ENCODE measurements around the gene ANOS1. TPM values are rescaled to one million over a fixed set of nuclear protein-coding genes. Genes with fewer than 3 reads are reported as not detected.

Gene ANOS1
- total and polyA plus RNA-seq, 2 of the 13 experiments (the other 11 are each of a cell fraction or from before 2014, with no cell fraction given), result not detected

GRCh38 chrX:8673201-8673600 lies 58.7 kb downstream of the ANOS1 start (continued):
- TF ChIP-seq HNF4G (IDR thresholded peaks at IDR 0.05; ENCODE audit: borderline replicate concordance, low read depth, low read length) (no peak), HNF4G (CRISPR knock-in tag; IDR thresholded peaks at IDR 0.05; ENCODE audit: borderline replicate concordance, low read depth) (no peak), YEATS4 (CRISPR knock-in tag; IDR thresholded peaks at IDR 0.05; ENCODE audit: borderline replicate concordance) (no peak), ZNF780A (CRISPR knock-in tag; IDR thresholded peaks at IDR 0.05) (no peak), ZBTB8A (CRISPR knock-in tag; IDR thresholded peaks at IDR 0.05; ENCODE audit: borderline replicate concordance, low read depth) (no peak)

- Histone ChIP-seq H3K27ac (ENCODE audit: extremely low read length, insufficient read depth, low read length) (no peak overlapping the region), H3K9me3 (ENCODE audit: low read length) (no peaks in the 10 kb centered on the region), H3K36me3 (replicated peaks in 1 of 2; ENCODE audit: control insufficient read depth in 1 of 2, insufficient read depth in 2 of 2, low read length in 2 of 2) (no peaks in the 10 kb centered on the region), H3K4me1 (ENCODE audit: insufficient read depth, low read length) (no peaks in the 10 kb centered on the region), H2AFZ (ENCODE audit: low read length) (no peak overlapping the region), H3K4me3 (replicated peaks in 1 of 3; ENCODE audit: insufficient read depth in 1 of 3, low read depth in 2 of 3, low read length in 3 of 3) (no peak overlapping the region), H3K79me2 (ENCODE audit: insufficient read depth, low read length) (no peaks in the 10 kb centered on the region), H4K20me1 (ENCODE audit: insufficient read depth, low read length) (no peaks in the 10 kb centered on the region), H3K27me3 (ENCODE audit: control insufficient read depth in 1 of 2, insufficient read depth in 2 of 2, low read length in 2 of 2) (no peaks in the 10 kb centered on the region), H3K4me2 (ENCODE audit: low read depth, low read length) (no peak overlapping the region), H3K9ac (ENCODE audit: insufficient read depth, low read depth, low read length) (no peak overlapping the region)
- no peak for TF ChIP-seq ZNF879 (CRISPR knock-in tag; IDR thresholded peaks at IDR 0.05)
- TF ChIP-seq GATA4 (IDR thresholded peaks at IDR 0.05; ENCODE audit: borderline replicate concordance, low read depth), result no peak
- TF ChIP-seq ZFP1 (CRISPR knock-in tag; IDR thresholded peaks at IDR 0.05), result no peak
- no peak for TF ChIP-seq NFKBIZ (CRISPR knock-in tag; IDR thresholded peaks at IDR 0.05)
- no peak for TF ChIP-seq ARID4A (CRISPR knock-in tag; IDR thresholded peaks at IDR 0.05; ENCODE audit: borderline replicate concordance)
- TF ChIP-seq NFE2 (CRISPR knock-in tag; IDR thresholded peaks at IDR 0.05), result no peak
- no peak for TF ChIP-seq MAFG (CRISPR knock-in tag; IDR thresholded peaks at IDR 0.05)
- ChIA-PET CTCF (ENCODE audit: low intra/inter-chr PET ratio, low total read pairs) (no interaction called here), POLR2A (no interaction called here)
- no peak for FAIRE-seq
- intact Hi-C loops (cut with micrococcal nuclease; ENCODE audit: unreplicated experiment) (no loop called here), in situ Hi-C loops (cut with HindIII; ENCODE audit: extremely low pct_ligation_motif_present, low pct_unique_long_range_greater_than_20kb) (no loop called here)
- no peak for DNase-seq (ENCODE audit: low spot score)
- 0% methylated on average over 1 of the region's 2 CpGs for WGBS (ENCODE audit: low lambda C conversion rate)
- no peak for ATAC-seq
- BruUV-seq (replicated peaks), result no TSS peak
Observed at GRCh38 chrX:8672176-8672575, 59.8 kb downstream of the ANOS1 start.

Data from HepG2 (cell line).